ENCODE measurements around the gene OTOS.

Gene OTOS

GRCh38 chr2:240151477-240152031 lies 11.1 kb upstream of the OTOS start:
- no peak for TF ChIP-seq ZFP30 (CRISPR knock-in tag; IDR thresholded peaks at IDR 0.05)
- TF ChIP-seq PATZ1 (CRISPR knock-in tag; IDR thresholded peaks at IDR 0.05; ENCODE audit: borderline replicate concordance): no peak
- TF ChIP-seq, protein P1, sequence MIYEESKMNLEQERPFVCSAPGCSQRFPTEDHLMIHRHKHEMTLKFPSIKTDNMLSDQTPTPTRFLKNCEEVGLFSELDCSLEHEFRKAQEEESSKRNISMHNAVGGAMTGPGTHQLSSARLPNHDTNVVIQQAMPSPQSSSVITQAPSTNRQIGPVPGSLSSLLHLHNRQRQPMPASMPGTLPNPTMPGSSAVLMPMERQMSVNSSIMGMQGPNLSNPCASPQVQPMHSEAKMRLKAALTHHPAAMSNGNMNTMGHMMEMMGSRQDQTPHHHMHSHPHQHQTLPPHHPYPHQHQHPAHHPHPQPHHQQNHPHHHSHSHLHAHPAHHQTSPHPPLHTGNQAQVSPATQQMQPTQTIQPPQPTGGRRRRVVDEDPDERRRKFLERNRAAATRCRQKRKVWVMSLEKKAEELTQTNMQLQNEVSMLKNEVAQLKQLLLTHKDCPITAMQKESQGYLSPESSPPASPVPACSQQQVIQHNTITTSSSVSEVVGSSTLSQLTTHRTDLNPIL (CRISPR knock-in tag; IDR thresholded peaks at IDR 0.05; ENCODE audit: low read depth): no peak
- no peak for TF ChIP-seq TOX (CRISPR knock-in tag; IDR thresholded peaks at IDR 0.05; ENCODE audit: borderline replicate concordance)
- TF ChIP-seq CSDC2 (CRISPR knock-in tag; IDR thresholded peaks at IDR 0.05): no peak
- TF ChIP-seq ISL1 (CRISPR knock-in tag; IDR thresholded peaks at IDR 0.05): no peak
- TF ChIP-seq GLIS3 (CRISPR knock-in tag; IDR thresholded peaks at IDR 0.05): no peak
- no peak for ATAC-seq

DNA sequence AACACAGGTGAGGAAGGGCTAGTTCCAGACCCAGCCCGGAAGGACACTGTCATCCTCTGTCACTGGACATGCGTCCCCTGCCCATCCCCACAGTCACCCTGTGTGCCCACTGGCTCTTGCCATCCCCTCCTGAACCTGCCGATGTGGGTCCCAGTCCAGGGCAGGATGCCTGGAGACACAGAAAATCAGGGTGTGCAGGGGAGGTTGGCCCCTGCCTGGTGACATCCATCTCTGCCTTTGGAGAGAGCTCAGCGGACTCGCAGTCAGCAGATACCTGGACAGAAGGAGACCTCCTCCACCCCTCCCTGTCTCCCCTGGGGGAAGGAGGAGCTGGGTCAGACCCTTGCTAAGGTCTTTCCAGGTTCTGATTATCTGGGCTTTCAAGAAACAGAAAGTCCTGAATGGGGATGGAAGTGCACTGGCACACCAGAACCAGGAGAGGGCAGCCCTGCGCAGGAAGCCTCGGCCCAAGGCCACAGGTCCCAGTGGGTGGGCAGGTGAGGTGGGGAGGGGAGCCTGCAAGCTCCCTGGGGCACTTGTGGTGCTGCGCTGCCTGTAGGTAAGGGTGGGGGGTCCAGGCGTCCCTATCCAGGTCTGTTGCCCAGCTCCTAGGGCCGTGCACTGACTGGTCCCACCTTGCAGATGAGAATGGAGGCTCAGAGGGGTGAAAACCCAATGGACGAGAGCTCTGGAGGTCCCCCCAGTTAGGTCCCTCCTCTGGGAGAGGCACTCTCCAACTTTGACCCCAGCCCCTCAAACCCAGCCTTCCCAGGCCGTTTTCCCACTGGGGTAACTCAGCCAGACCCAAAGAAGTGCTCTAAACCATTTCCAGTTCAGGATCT lies 9.7 kb upstream of the OTOS start:
- peak; percentile 85 for ATAC-seq
- no peak for TF ChIP-seq OSR1 (CRISPR knock-in tag; IDR thresholded peaks at IDR 0.05)
- TF ChIP-seq ZC3H10 (CRISPR knock-in tag; IDR thresholded peaks at IDR 0.05): no peak
- TF ChIP-seq ZFP3 (CRISPR knock-in tag; IDR thresholded peaks at IDR 0.05): no peak
- TF ChIP-seq ZFP30 (CRISPR knock-in tag; IDR thresholded peaks at IDR 0.05): no peak
- no peak for TF ChIP-seq PPARA (CRISPR knock-in tag; IDR thresholded peaks at IDR 0.05; ENCODE audit: borderline replicate concordance)
- TF ChIP-seq CSDC2 (CRISPR knock-in tag; IDR thresholded peaks at IDR 0.05): no peak
- TF ChIP-seq ZNF8 (CRISPR knock-in tag; IDR thresholded peaks at IDR 0.05): no peak
- no peak for TF ChIP-seq ESRRG (CRISPR knock-in tag; IDR thresholded peaks at IDR 0.05)
- TF ChIP-seq ZNF70 (CRISPR knock-in tag; IDR thresholded peaks at IDR 0.05): no peak
- no peak for TF ChIP-seq ISL1 (CRISPR knock-in tag; IDR thresholded peaks at IDR 0.05)
- TF ChIP-seq POU6F1 (CRISPR knock-in tag; IDR thresholded peaks at IDR 0.05; ENCODE audit: borderline replicate concordance, low read depth): no peak
- TF ChIP-seq PATZ1 (CRISPR knock-in tag; IDR thresholded peaks at IDR 0.05; ENCODE audit: borderline replicate concordance): no peak
- no peak for TF ChIP-seq TCF4 (CRISPR knock-in tag; IDR thresholded peaks at IDR 0.05; ENCODE audit: borderline replicate concordance)
- TF ChIP-seq TSHZ2 (CRISPR knock-in tag; IDR thresholded peaks at IDR 0.05): no peak
- no peak for TF ChIP-seq TOX (CRISPR knock-in tag; IDR thresholded peaks at IDR 0.05; ENCODE audit: borderline replicate concordance)
- no peak for TF ChIP-seq RARB (CRISPR knock-in tag; IDR thresholded peaks at IDR 0.05)
- TF ChIP-seq, protein P1 (CRISPR knock-in tag; IDR thresholded peaks at IDR 0.05; ENCODE audit: low read depth): no peak
- no peak for TF ChIP-seq ZNF565 (CRISPR knock-in tag; conservative IDR thresholded peaks at IDR 0.05; ENCODE audit: low read depth)
- no peak for TF ChIP-seq SNAI2 (CRISPR knock-in tag; IDR thresholded peaks at IDR 0.05)

Measured in SK-N-SH treated with all-trans-retinoic acid at 6 μM for 48 hours (cell line).